Dendritic cell treated with granulocyte-macrophage colony-stimulating factor and Interleukin-4, amounts not matched to agents 40 ng/mL and 50 ng/mL, for 4 days (primary cell): ENCODE results near the gene FNDC3A.
"Not testable (repeated sequence)": the region's sequence is repeated elsewhere in the genome, so short reads cannot be mapped to it uniquely, and the experiment has no call there.

ENCODE experiments used
- H3K27ac Mint-ChIP-seq: one replicate; pipeline ENCODE4 v1.8.0; 2022; ENCODE audit warnings: mild to moderate bottlenecking, mixed read lengths
- H3K27me3 Mint-ChIP-seq: one replicate; pipeline ENCODE4 v1.8.0; 2022; ENCODE audit warnings: mild to moderate bottlenecking, mixed read lengths
- H3K36me3 Mint-ChIP-seq: one replicate; pipeline ENCODE4 v1.8.0; 2022; ENCODE audit warnings: low read depth, mixed read lengths
- H3K4me1 Mint-ChIP-seq: one replicate; pipeline ENCODE4 v1.8.0; 2022; ENCODE audit warnings: low read depth, mixed read lengths
- H3K4me3 Mint-ChIP-seq: one replicate; pipeline ENCODE4 v1.8.0; 2022; ENCODE audit warnings: mild to moderate bottlenecking, moderate library complexity, mixed read lengths
- H3K9me3 Mint-ChIP-seq: one replicate; pipeline ENCODE4 v1.8.0; 2022; ENCODE audit warnings: mixed read lengths
- intact Hi-C: fragments of 100-400 bp; cut with micrococcal nuclease; formaldehyde crosslinking; loops from one replicate; pipeline ENCODE4 v1.15.0; 2022

FNDC3A gene

GRCh38 chr13:49040872-49041271 is 65.2 kb downstream of the FNDC3A start:
- Mint-ChIP-seq H3K9me3 (no peaks in the 10 kb centered on the region), H3K27ac (no peak overlapping the region), H3K4me1 (no peaks in the 10 kb centered on the region), H3K36me3 (peaks cover 35% of the 10 kb centered on the region), H3K4me3 (no peak overlapping the region), H3K27me3 (no peaks in the 10 kb centered on the region)
- intact Hi-C loops, result no loop called here

GRCh38 chr13:49042476-49042875 is 66.8 kb downstream of the FNDC3A start:
- Mint-ChIP-seq H3K27ac (no peak overlapping the region), H3K27me3 (no peaks in the 10 kb centered on the region), H3K4me1 (no peaks in the 10 kb centered on the region), H3K4me3 (no peak overlapping the region), H3K9me3 (no peaks in the 10 kb centered on the region), H3K36me3 (peaks cover 35% of the 10 kb centered on the region)
- intact Hi-C loops, result no loop called here

GRCh38 chr13:49044008-49044407 is 68.3 kb downstream of the FNDC3A start:
- Mint-ChIP-seq H3K4me3 (no peak overlapping the region), H3K4me1 (peaks cover 6% of the 10 kb centered on the region), H3K27me3 (no peaks in the 10 kb centered on the region), H3K9me3 (peaks cover 9% of the 10 kb centered on the region), H3K27ac (no peak overlapping the region), H3K36me3 (peaks cover 42% of the 10 kb centered on the region)
- intact Hi-C loops, result no loop called here

- H3K4me1 Mint-ChIP-seq, result peaks cover 6% of the 10 kb centered on the region
- intact Hi-C loops, result no loop called here
- H3K9me3 Mint-ChIP-seq, result peaks cover 9% of the 10 kb centered on the region
- peaks cover 34% of the 10 kb centered on the region for H3K36me3 Mint-ChIP-seq
- no peaks in the 10 kb centered on the region for H3K27me3 Mint-ChIP-seq
- H3K4me3 Mint-ChIP-seq, result no peak overlapping the region
- no peak overlapping the region for H3K27ac Mint-ChIP-seq
Observed at GRCh38 chr13:49044836-49045235, 69.1 kb downstream of the FNDC3A start.

GRCh38 chr13:49046002-49046401 is 70.3 kb downstream of the FNDC3A start:
- peaks cover 29% of the 10 kb centered on the region for H3K36me3 Mint-ChIP-seq
- no peak overlapping the region for H3K27ac Mint-ChIP-seq
- peaks cover 6% of the 10 kb centered on the region for H3K4me1 Mint-ChIP-seq
- no peak overlapping the region for H3K4me3 Mint-ChIP-seq
- H3K9me3 Mint-ChIP-seq, result peaks cover 9% of the 10 kb centered on the region
- intact Hi-C loops, result no loop called here
- no peaks in the 10 kb centered on the region for H3K27me3 Mint-ChIP-seq

GRCh38 chr13:49046519-49046918 is 70.8 kb downstream of the FNDC3A start:
- H3K4me1 Mint-ChIP-seq, result peaks cover 6% of the 10 kb centered on the region
- no peak overlapping the region for H3K27ac Mint-ChIP-seq
- no peaks in the 10 kb centered on the region for H3K27me3 Mint-ChIP-seq
- intact Hi-C loops, result no loop called here
- no peak overlapping the region for H3K4me3 Mint-ChIP-seq
- H3K36me3 Mint-ChIP-seq, result peaks cover 29% of the 10 kb centered on the region
- H3K9me3 Mint-ChIP-seq, result peaks cover 9% of the 10 kb centered on the region

- H3K36me3 Mint-ChIP-seq, result peaks cover 17% of the 10 kb centered on the region
Observed at GRCh38 chr13:49052813-49053212, 77.1 kb downstream of the FNDC3A start.

GRCh38 chr13:49053215-49053614 is 77.5 kb downstream of the FNDC3A start:
- peaks cover 25% of the 10 kb centered on the region for H3K4me1 Mint-ChIP-seq
- H3K36me3 Mint-ChIP-seq, result peaks cover 21% of the 10 kb centered on the region
- no peaks in the 10 kb centered on the region for H3K27me3 Mint-ChIP-seq
- H3K9me3 Mint-ChIP-seq, result peaks cover 7% of the 10 kb centered on the region
- H3K4me3 Mint-ChIP-seq, result no peak overlapping the region
- intact Hi-C loops, result no loop called here
- no peak overlapping the region for H3K27ac Mint-ChIP-seq

More at GRCh38 chr13:49052813-49053212, 77.1 kb downstream of the FNDC3A start:
- Mint-ChIP-seq H3K4me1 (peaks cover 21% of the 10 kb centered on the region), H3K27me3 (no peaks in the 10 kb centered on the region), H3K9me3 (peaks cover 9% of the 10 kb centered on the region), H3K4me3 (no peak overlapping the region), H3K27ac (no peak overlapping the region)
- intact Hi-C loops, result no loop called here

GRCh38 chr13:49053906-49054305 is 78.2 kb downstream of the FNDC3A start:
- H3K27me3 Mint-ChIP-seq, result no peaks in the 10 kb centered on the region
- intact Hi-C loops, result no loop called here
- H3K27ac Mint-ChIP-seq, result no peak overlapping the region
- H3K9me3 Mint-ChIP-seq, result no peaks in the 10 kb centered on the region
- H3K4me3 Mint-ChIP-seq, result no peak overlapping the region
- peaks cover 22% of the 10 kb centered on the region for H3K36me3 Mint-ChIP-seq
- H3K4me1 Mint-ChIP-seq, result peaks cover 19% of the 10 kb centered on the region

- Mint-ChIP-seq H3K27me3 (no peaks in the 10 kb centered on the region), H3K4me3 (no peak overlapping the region), H3K27ac (no peak overlapping the region), H3K4me1 (peaks cover 19% of the 10 kb centered on the region), H3K9me3 (no peaks in the 10 kb centered on the region), H3K36me3 (peaks cover 25% of the 10 kb centered on the region)
- intact Hi-C loops, result no loop called here
Observed at GRCh38 chr13:49055021-49055420, 79.3 kb downstream of the FNDC3A start.

GRCh38 chr13:49057176-49057575 is 81.5 kb downstream of the FNDC3A start:
- Mint-ChIP-seq H3K27me3 (no peaks in the 10 kb centered on the region), H3K9me3 (no peaks in the 10 kb centered on the region), H3K36me3 (peaks cover 25% of the 10 kb centered on the region), H3K4me1 (peaks cover 22% of the 10 kb centered on the region), H3K27ac (no peak overlapping the region), H3K4me3 (no peak overlapping the region)
- intact Hi-C loops, result no loop called here

GRCh38 chr13:49058761-49059160 is 83.0 kb downstream of the FNDC3A start:
- peaks cover 25% of the 10 kb centered on the region for H3K36me3 Mint-ChIP-seq
- H3K4me1 Mint-ChIP-seq, result peaks cover 25% of the 10 kb centered on the region
- H3K4me3 Mint-ChIP-seq, result no peak overlapping the region
- intact Hi-C loops, result no loop called here
- H3K9me3 Mint-ChIP-seq, result no peaks in the 10 kb centered on the region
- H3K27me3 Mint-ChIP-seq, result no peaks in the 10 kb centered on the region
- no peak overlapping the region for H3K27ac Mint-ChIP-seq

- Mint-ChIP-seq H3K27ac (no peak overlapping the region), H3K27me3 (no peaks in the 10 kb centered on the region), H3K36me3 (peaks cover 23% of the 10 kb centered on the region), H3K4me3 (no peak overlapping the region), H3K4me1 (peaks cover 30% of the 10 kb centered on the region), H3K9me3 (no peaks in the 10 kb centered on the region)
- intact Hi-C loops, result no loop called here
Observed at GRCh38 chr13:49060678-49061387, 85.1 kb downstream of the FNDC3A start.

- H3K27ac Mint-ChIP-seq, result peak overlapping the region; percentile 56
- H3K9me3 Mint-ChIP-seq, H3K4me3 Mint-ChIP-seq, intact Hi-C loops, H3K27me3 Mint-ChIP-seq: not testable (repeated sequence)
- H3K36me3 Mint-ChIP-seq, result peaks cover 18% of the 10 kb centered on the region
- peaks cover 30% of the 10 kb centered on the region for H3K4me1 Mint-ChIP-seq
Observed at GRCh38 chr13:49061388-49061752, 85.7 kb downstream of the FNDC3A start.

- Mint-ChIP-seq H3K27me3 (no peaks in the 10 kb centered on the region), H3K27ac (no peak overlapping the region), H3K36me3 (peaks cover 16% of the 10 kb centered on the region), H3K9me3 (no peaks in the 10 kb centered on the region), H3K4me1 (peaks cover 27% of the 10 kb centered on the region), H3K4me3 (peak overlapping the region; percentile 21)
- intact Hi-C loops, result no loop called here
Observed at GRCh38 chr13:49062297-49062896, 86.7 kb downstream of the FNDC3A start.
